ENCODE data around the gene GRHPR. TPM values are rescaled to one million over a fixed set of nuclear protein-coding genes. Genes with fewer than 3 reads are reported as not detected.

The GRHPR gene
- total and polyA plus RNA-seq, 2 of the 8 experiments (the other 6 are each of a cell fraction or from before 2014, with no cell fraction given) = 97.0 to 201 TPM

DNA sequence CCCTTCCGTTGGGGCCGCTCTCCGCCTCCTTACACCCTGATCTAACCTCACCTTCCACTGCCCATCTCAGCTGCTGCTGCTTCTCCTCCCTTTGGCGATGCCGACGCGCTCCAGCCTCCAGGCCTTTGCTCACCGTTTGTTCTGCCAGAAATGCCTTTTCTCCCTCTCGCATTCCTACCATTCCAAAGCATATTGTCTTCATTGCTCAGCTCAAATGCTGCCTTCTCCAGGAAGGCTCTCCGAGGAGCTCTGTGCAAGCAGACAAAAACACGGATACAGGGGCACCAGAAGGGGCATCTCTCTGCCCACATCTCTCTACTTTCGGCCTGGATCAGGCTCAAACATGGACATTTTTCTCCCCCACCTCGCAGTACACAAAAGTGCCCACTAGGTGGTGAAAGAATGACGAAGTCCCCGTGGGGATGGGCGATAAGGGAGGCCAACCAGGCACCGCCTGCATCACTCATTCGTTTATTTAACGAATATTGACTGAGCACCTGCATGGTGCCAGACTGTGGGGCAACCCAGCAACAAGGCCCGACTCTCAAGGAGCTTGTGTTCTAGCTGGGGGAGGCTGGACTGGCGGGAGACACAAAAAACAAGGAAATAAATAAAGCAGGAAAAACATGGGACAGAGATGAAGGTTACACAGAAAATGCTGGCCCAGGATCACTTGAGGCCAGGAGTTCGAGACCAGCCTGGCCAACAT, 7.3 kb upstream of the GRHPR start:
- Histone ChIP-seq H2BK120ac (replicated peaks; ENCODE audit: low read depth, low read length) (no peak overlapping the region), H2BK20ac (ENCODE audit: low read length) (peak overlapping the region; percentile 2; the same call in 1 of the 2 replicates), H3K4me2 (ENCODE audit: insufficient read depth in 1 of 2, low read depth in 2 of 2, low read length in 2 of 2) (peak overlapping the region; percentile 45 to 63), H2BK12ac (ENCODE audit: low read depth, low read length) (peak overlapping the region; percentile 89), H3K27ac (ENCODE audit: low read depth, low read length) (peak overlapping the region; percentile 41), H3K27me3 (replicated peaks in 1 of 4; ENCODE audit: control insufficient read depth in 3 of 4, extremely low read depth in 1 of 4, insufficient read depth in 3 of 4, low read length in 3 of 4) (no peaks in the 10 kb centered on the region), H3K4me3 (ENCODE audit: extremely low read depth in 1 of 4, insufficient read depth in 2 of 4, low read depth in 3 of 4, low read length in 4 of 4) (peak overlapping the region in 1 of 4 experiments; percentile 28; a peak in 1 of 8 replicates), H4K91ac (replicated peaks; ENCODE audit: insufficient read length, low read length) (peak overlapping the region; percentile 25), H3K4me1 (replicated peaks in 1 of 4; ENCODE audit: control insufficient read depth in 3 of 4, insufficient read depth in 4 of 4, low read length in 3 of 4) (peaks cover 0 to 18% (median 14%) of the 10 kb centered on the region in 4 experiments; a peak in 6 of 7 replicates), H3K36me3 (ENCODE audit: control insufficient read depth in 2 of 4, insufficient read depth in 4 of 4, low read length in 3 of 4) (no peaks in the 10 kb centered on the region), H3K23me2 (ENCODE audit: low read depth, low read length) (no peaks in the 10 kb centered on the region; the same call in 1 of the 2 replicates), H3K23ac (ENCODE audit: insufficient read length) (no peak overlapping the region), H4K8ac (ENCODE audit: extremely low read depth, insufficient read depth, low read length) (peak overlapping the region; percentile 7; the same call in 1 of the 2 replicates), H3K56ac (replicated peaks; ENCODE audit: insufficient read length, low read depth, low read length) (no peak overlapping the region), H3K18ac (ENCODE audit: extremely low read depth, low read length) (peak overlapping the region; percentile 75), H3K9ac (replicated peaks in 1 of 4; ENCODE audit: extremely low read depth in 1 of 4, low read depth in 3 of 4, low read length in 3 of 4) (peak overlapping the region in 1 of 4 experiments; percentile 38; a peak in 1 of 7 replicates), H3K79me1 (ENCODE audit: low read depth, low read length) (no peaks in the 10 kb centered on the region), H3K79me2 (ENCODE audit: control insufficient read depth in 1 of 2, insufficient read depth in 2 of 2, low read length in 2 of 2) (no peaks in the 10 kb centered on the region), H2AFZ (ENCODE audit: low read length) (peak overlapping the region; percentile 63), H2AK5ac (ENCODE audit: low read depth, low read length) (peak overlapping the region; percentile 55; the same call in 1 of the 2 replicates), H3K9me3 (ENCODE audit: insufficient read depth in 2 of 2, low read depth in 1 of 2, low read length in 1 of 2) (no peaks in the 10 kb centered on the region), H2BK15ac (ENCODE audit: low read length) (peak overlapping the region; percentile 99; the same call in 1 of the 2 replicates), H3K14ac (ENCODE audit: insufficient read length) (no peak overlapping the region), H4K5ac (ENCODE audit: insufficient read length, low read depth, low read length) (peak overlapping the region; percentile 30), H3K4ac (replicated peaks; ENCODE audit: insufficient read length, low read depth, low read length) (peak overlapping the region; percentile 39), H2BK5ac (ENCODE audit: low read depth, low read length) (peak overlapping the region; percentile 66), H4K20me1 (replicated peaks in 1 of 2; ENCODE audit: control insufficient read depth in 1 of 2, insufficient read depth in 2 of 2, low read length in 2 of 2) (no peaks in the 10 kb centered on the region)
- FAIRE-seq (peak; percentile 57), DNase-seq (ENCODE audit: low read depth in 1 of 2, low spot score in 2 of 2) (peak; percentile 77 to 92)
- ChIA-PET CTCF (ENCODE audit: partially characterized antibody) (interaction anchor here (0.7 to 3.4 kb wide), 14 partner anchors 8 to 505 kb away, joined by 3 to 18 read pairs (median 4); partner anchors contain the start of gene ZBTB5), POLR2A (ENCODE audit: partially characterized antibody) (interaction anchor here (0.7 to 3.4 kb wide), 11 partner anchors 7 to 177 kb away, joined by 3 to 13 read pairs (median 3); partner anchors contain the start of genes GRHPR, TOMM5 and ZBTB5)
- WGBS, 2 experiments (ENCODE audit: extremely low coverage in 1 of 2, insufficient coverage in 1 of 2, insufficient read length in 1 of 2, insufficient replicate concordance in 2 of 2, low coverage in 1 of 2, low lambda C conversion rate in 2 of 2, missing lambda C conversion rate in 1 of 2) = 26% methylated on average over 22 of the region's 22 CpGs; no CpG with 5 or more reads in 1 of the 2 experiments
- peak; percentile 73 for TF ChIP-seq CTBP2 (IDR thresholded peaks at IDR 0.05; ENCODE audit: borderline replicate concordance, insufficient read depth, insufficient read length, low read length)
- peak; percentile 76 for TF ChIP-seq CREB1 (IDR thresholded peaks at IDR 0.05)
- TF ChIP-seq PHF8 (conservative IDR thresholded peaks at IDR 0.05; ENCODE audit: low read depth, low read length) = no peak
- TF ChIP-seq, protein P1, sequence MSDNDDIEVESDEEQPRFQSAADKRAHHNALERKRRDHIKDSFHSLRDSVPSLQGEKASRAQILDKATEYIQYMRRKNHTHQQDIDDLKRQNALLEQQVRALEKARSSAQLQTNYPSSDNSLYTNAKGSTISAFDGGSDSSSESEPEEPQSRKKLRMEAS (IDR thresholded peaks at IDR 0.05) = no peak
- TF ChIP-seq RXRA (IDR thresholded peaks at IDR 0.05; ENCODE audit: insufficient read depth, low read depth, low read length) = no peak
- no peak for TF ChIP-seq EGR1 (IDR thresholded peaks at IDR 0.05; ENCODE audit: borderline replicate concordance, low read depth, low read length)
- TF ChIP-seq, protein P2, sequence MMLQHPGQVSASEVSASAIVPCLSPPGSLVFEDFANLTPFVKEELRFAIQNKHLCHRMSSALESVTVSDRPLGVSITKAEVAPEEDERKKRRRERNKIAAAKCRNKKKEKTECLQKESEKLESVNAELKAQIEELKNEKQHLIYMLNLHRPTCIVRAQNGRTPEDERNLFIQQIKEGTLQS (IDR thresholded peaks at IDR 0.05; ENCODE audit: insufficient read depth, low read depth, low read length) = no peak
- TF ChIP-seq BCL11A (IDR thresholded peaks at IDR 0.05; ENCODE audit: low read depth in 2 of 2, low read length in 2 of 2) = no peak
- TF ChIP-seq TAF1 (IDR thresholded peaks at IDR 0.05; ENCODE audit: low read depth, low read length) = peak; percentile 46
- peak; percentile 42; the same call in 1 of the 2 replicates for TF ChIP-seq RBBP5 (IDR thresholded peaks at IDR 0.05; ENCODE audit: borderline replicate concordance, low read depth, low read length)
- TF ChIP-seq BACH1 (IDR thresholded peaks at IDR 0.05; ENCODE audit: low read length) = no peak

Data from H1 (cell line).